SW480 (cell line): Measurements from ENCODE around the gene RAP2C.

Experiments used
- DNase-seq: peaks from one replicate; pipeline ENCODE4 v3.0.0-alpha.2; 2016; ENCODE audit warnings: low spot score

Gene RAP2C

DNA sequence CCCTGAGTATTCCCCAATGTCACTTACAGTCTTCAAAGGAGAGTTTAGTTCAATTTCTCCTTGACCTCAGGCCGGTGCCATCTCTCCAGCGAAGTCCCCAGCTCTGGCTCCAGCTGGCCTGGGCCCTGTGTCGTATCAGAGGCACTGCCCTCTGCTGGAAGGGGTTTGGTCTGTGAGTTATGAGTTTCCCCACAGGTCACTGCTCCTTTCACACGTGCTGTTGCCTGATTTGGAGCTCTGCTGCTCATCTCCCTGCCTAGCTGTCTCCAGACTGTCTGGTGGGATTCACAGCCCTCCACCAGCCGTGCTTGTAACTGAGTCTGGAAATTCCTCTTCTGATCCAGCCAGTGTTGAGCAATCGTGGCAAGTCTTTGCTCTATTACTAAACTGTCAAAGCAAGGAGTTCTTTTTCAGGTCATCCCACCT lies at the start of gene RAP2C:
Gene RAP2C, minus strand, starts transcription at position 105 of the 426 bp plus-strand sequence. CDS start 2,179 bp downstream, outside the sequence.
- peak; percentile 81 for DNase-seq

DNA sequence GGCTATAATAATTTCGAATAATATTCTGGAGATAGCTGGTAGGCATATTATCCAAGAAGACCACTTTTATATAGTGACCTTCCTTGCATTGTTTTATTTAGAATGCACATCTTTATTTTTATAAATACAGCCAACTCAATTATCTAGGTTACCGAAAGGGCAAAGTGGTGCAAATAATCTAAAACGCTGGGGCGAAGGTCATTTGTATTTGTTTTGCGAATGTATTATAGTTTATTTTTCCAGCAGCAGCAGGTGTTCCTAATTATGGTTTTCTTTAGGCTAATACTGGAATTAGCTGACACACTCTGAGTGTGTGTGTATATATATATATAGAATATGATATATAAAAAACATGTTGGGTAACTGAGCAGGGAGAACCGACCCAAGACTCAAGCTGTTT lies 48.1 kb upstream of the RAP2C start:
- no peak for DNase-seq

DNA sequence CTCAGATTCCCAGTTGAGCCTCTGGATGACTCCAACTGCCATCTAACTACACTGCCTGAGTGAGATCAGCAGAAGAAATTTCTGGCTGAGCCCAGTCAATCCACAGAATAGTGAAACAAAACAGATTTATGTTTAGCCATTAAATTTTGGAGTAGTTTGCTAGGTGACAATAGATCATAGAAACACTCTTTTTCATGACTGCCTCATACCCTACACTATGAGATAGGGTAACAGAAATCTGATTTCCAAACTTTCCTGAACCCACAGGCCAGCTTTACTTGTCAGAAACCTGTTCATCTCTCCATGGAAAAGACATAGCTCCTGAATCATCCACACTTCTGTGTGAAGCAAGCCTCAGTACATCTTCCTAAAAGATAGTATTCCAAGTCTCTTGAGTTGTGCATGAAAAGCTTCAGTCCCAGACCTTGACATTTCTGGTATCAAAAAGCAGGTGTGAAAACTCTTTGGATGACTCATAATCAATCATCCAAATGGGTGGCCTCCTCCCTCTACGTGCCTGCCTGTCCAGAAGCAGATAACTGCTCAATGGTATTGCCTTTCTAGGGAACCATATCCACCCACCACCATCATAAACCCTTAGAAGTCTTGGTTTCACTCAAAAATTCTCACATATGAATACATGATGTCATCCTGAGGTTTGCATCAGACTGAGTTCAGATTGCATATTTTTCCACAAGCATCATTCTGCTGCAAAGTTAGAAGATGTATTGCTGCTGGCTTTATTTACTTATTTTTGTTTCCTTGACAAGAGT lies 47.5 kb upstream of the RAP2C start:
- peak; percentile 2 for DNase-seq

GRCh38 chrX:132263127-132263526 lies 43.9 kb upstream of the RAP2C start:
- DNase-seq = no peak

DNA sequence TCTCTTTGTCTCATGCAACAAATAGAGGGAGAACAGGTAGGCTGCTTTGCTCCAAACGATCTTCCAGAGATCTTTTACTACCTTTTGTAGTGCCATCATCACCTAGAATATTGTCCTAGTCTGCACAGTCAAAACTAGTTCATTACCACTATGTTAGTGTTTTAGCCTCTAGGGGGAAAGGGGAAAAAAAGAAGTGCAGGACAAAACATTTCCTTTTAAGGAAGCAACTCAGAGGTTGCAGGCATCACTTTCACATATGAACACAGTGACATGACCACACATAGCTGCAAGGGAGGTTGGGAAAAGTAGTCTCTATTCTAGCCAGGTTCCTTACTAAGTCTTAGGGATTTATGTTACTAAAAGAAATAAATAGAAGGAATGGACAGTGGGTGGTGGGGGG lies 39.3 kb upstream of the RAP2C start:
- no peak for DNase-seq

GRCh38 chrX:132257116-132257515 lies 37.9 kb upstream of the RAP2C start:
- DNase-seq = no peak

- no peak for DNase-seq
These were observed 16.9 kb upstream of the RAP2C start for GRCh38 chrX:132236121-132236520.

DNA sequence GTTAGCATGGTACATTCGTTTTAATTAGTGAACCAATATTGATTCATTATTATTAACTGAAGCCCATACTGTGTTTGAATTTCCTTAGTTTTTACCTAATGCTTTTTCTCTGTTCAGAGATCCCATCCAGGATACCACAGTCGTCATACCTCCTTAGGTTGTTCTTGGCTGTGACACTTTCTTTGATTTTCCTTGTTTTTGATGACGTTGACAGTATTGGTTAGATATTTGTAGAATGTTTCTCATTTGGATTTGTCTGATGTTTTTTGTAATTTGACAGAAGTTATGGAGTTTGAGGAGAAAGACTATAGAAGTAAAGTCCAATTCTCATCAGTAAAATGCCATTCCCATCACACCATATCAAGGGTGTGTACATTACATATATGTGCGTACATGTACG lies 16.2 kb upstream of the RAP2C start:
- no peak for DNase-seq

DNA sequence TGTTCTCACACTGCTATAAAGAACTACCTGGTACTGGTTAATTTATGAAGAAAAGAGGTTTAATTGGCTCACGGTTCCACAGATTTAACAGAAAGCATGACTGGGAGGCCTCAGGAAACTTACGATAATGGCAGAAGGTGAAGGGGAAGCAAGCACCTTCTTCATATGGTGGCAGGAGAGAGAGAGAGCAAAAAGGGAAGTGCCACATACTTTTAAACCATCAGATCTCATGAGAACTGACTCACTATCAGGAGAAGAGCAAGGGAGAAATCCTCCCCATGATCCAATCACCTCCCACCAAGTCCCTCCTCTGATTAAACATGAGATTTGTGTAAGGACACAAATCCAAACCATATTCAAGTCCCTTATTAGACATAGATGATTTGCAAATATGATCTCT lies 12.3 kb upstream of the RAP2C start:
- DNase-seq = no peak

DNA sequence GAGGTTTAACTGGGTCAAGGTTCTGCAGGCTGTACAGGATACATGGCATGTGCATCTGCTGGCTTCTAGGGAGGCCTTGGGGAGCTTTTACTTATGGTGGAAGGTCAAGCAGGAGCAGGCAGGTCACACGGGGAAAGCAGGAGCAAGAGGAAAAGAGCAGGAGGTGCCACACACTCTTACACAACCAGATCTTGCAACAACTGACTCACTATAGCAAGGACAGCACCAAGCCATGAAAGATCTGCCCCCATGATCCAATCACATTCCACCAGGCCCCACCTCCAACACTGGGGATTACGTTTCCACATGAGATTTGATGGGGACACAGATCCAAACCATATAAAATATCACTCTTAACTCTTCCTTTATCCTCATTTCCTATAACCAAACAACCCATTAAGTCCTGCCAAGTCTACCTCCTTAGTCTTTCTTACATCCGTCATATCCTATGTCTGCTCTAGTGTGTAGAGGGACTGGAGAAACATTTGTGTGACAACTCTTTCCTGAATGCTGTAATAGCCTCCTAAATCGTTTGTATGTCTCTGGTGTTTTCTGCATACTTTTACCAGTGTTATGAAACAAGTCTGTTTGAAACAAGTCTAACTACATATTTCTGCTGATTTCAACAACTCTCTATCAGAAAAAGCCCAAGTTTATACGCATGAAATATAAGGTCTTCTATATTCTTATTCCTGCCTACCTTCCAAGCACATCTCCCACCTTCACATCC lies 8.3 kb upstream of the RAP2C start:
- no peak for DNase-seq

GRCh38 chrX:132226169-132226568 lies 6.9 kb upstream of the RAP2C start:
- peak; percentile 1 for DNase-seq

GRCh38 chrX:132218100-132218812 lies 991 bp downstream of the RAP2C start:
- DNase-seq = peak; percentile 87

DNA sequence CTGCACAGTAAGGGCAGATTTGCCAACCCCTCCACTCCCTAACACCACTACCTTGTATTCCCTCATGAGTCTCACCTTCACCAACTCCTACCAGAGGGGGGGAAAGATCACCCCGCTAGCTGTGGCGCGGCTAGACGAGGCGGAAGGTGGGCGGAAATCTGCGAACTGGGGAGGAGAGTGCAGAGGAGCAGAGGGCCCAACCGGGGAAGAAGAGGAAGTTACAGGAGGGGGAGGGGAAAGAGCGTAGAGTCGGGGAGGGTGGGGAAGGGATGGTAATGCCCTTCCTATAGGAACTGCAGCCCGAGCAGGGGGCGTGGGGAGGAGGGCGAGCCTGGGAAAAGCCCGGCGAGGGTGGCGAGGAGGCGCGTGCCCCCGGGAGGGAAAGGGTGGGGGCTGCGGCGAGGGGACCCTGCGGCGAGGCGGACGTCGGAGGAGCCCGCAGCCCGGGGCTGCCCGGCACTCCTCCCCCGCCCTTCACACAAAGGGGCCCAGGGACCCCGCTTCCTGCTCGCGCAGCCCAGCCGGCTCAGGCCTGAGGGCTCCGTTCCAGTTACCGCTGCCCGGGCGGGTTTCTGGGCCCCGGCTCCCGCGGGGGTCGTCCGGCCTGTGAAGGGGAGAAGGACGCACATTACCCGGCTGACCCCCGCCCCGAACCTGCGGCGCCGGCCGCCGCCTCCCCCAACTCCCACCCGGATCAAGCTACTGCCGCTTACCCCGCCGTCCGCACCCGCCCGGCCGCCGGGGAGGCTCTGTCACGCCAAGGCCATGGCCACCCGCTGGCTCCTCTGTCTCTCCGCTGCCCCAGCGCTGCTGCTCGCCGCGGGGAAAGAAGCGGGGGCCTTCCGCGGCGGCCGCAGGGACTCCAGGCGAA lies 1.8 kb downstream of the RAP2C start:
- peak; percentile 85 for DNase-seq

- DNase-seq = peak; percentile 20
These were observed 2.4 kb downstream of the RAP2C start for GRCh38 chrX:132216806-132217202.

- DNase-seq = no peak
These were observed 3.0 kb downstream of the RAP2C start for GRCh38 chrX:132216283-132216682.

GRCh38 chrX:132214518-132214917 lies 4.7 kb downstream of the RAP2C start:
- DNase-seq = no peak

- DNase-seq = no peak
These were observed 9.7 kb downstream of the RAP2C start for GRCh38 chrX:132209527-132209926.

GRCh38 chrX:132208422-132208821 lies 10.8 kb downstream of the RAP2C start:
- no peak for DNase-seq

DNA sequence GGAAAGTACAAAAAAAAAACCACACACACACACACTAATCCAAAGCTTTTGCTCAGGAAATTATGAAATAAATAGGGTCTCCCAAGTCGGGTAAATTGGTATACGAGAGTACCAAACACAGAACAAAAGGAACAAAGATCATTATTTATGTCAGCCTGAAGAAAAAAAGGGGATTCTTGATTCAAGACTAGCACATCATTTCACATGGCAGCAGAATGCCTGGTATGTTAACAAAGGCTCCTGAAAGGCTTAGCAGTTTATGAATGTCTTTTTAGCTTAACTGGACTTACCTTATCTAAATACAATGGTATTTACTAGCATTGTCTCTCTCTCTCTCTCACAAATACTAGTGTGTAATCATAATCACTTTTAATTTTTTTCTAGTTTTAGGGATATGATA lies 11.3 kb downstream of the RAP2C start:
- DNase-seq = no peak

GRCh38 chrX:132206259-132206658 lies 13.0 kb downstream of the RAP2C start:
- DNase-seq = no peak

GRCh38 chrX:132204629-132205028 lies 14.6 kb downstream of the RAP2C start:
- no peak for DNase-seq

DNA sequence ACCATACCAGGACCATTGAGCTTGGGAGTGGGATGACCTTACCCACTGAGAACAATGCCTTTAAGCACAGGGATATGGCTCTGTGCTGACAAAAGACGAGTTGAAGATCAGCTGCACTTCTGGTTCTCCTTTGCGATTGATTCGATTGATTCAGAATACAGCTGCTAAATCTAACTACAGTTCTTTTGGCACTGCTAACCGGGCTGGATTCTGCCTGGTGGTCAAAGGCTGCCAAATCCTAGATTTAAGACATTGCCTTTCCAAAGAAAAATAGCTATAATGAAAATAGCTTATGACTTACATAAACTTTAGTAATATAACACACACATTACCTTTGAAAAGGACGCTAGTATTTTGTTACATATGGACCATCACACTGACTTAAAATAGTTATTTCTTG lies 18.3 kb downstream of the RAP2C start:
- no peak for DNase-seq
